Choroid plexus epithelial cell (primary cell): ENCODE results near the gene HEG1.
A peak's percentile ranks its signal among the peaks of the same experiment; 100 is the strongest.

ENCODE experiments used
- DNase-seq: peaks from one replicate; pipeline ENCODE4 v3.0.0-alpha.2; 2010; ENCODE audit warnings: low read depth
- H3K4me3 ChIP-seq: 2 replicates; pipeline ENCODE4 v1.5.1; 2011; ENCODE audit warnings: low read depth, mild to moderate bottlenecking, control low read depth, low read length, moderate library complexity
- TF ChIP-seq, protein P1 (sequence below): conservative IDR thresholded peaks from 2 replicates; pipeline ENCODE4 v1.5.1; 2011; ENCODE audit warnings: low read depth, mild to moderate bottlenecking, control low read depth, inconsistent platforms, low read length, moderate library complexity

The HEG1 gene

GRCh38 chr3:125072301-125072700 lies 16.5 kb upstream of the HEG1 start:
- no peak overlapping the region for H3K4me3 ChIP-seq
- DNase-seq: peak; percentile 66
- TF ChIP-seq, protein P1, sequence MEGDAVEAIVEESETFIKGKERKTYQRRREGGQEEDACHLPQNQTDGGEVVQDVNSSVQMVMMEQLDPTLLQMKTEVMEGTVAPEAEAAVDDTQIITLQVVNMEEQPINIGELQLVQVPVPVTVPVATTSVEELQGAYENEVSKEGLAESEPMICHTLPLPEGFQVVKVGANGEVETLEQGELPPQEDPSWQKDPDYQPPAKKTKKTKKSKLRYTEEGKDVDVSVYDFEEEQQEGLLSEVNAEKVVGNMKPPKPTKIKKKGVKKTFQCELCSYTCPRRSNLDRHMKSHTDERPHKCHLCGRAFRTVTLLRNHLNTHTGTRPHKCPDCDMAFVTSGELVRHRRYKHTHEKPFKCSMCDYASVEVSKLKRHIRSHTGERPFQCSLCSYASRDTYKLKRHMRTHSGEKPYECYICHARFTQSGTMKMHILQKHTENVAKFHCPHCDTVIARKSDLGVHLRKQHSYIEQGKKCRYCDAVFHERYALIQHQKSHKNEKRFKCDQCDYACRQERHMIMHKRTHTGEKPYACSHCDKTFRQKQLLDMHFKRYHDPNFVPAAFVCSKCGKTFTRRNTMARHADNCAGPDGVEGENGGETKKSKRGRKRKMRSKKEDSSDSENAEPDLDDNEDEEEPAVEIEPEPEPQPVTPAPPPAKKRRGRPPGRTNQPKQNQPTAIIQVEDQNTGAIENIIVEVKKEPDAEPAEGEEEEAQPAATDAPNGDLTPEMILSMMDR: no peak

GRCh38 chr3:125069968-125070745 lies 14.4 kb upstream of the HEG1 start:
- DNase-seq: no peak
- no peak overlapping the region for H3K4me3 ChIP-seq
- TF ChIP-seq, protein P1: no peak

DNA sequence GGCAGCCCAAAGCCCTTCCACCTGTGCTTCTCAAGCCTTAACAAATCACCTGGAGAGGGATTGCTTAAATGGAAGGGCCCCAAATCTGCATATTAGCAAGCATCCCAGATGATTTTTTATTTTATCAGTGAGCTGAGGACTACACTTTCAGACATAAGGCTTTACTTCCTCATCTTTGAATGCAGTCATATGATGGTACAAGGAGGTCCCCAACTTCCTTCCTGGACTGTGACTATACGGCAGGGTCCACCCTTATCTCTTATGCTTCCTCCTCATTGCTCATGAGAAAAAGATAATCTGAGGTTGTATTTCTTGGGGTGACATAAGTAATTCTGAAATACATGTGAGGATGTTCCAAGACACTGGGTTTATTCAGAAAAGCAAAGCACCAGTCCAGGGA lies 13.7 kb upstream of the HEG1 start:
- no peak for DNase-seq
- TF ChIP-seq, protein P1: no peak
- no peak overlapping the region for H3K4me3 ChIP-seq

GRCh38 chr3:125068265-125068664 lies 12.5 kb upstream of the HEG1 start:
- TF ChIP-seq, protein P1: no peak
- H3K4me3 ChIP-seq: no peak overlapping the region
- no peak for DNase-seq

DNA sequence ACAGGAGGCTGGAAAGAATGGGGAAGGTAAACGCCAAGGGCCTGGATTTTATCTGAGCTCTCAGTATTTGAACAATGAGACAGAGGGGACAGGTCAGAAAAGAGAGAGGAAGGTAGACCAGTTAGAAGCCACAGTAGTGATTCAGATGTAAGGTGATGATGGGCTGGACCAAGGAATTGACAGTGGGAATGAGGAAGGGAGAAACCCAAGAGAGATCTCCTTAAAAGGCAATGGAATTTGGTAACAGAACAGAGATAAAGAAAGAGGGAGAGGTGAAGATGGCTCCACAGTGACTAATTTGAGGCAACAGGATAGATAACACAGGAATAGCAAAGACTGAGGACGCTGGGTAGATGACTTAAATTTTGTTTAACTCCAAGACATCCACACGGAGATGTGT lies 11.4 kb upstream of the HEG1 start:
- TF ChIP-seq, protein P1: no peak
- H3K4me3 ChIP-seq: no peak overlapping the region
- DNase-seq: peak; percentile 58

GRCh38 chr3:125062904-125063618 lies 7.3 kb upstream of the HEG1 start:
- TF ChIP-seq, protein P1: no peak
- DNase-seq: peak; percentile 96
- no peak overlapping the region for H3K4me3 ChIP-seq
